GM12878 (cell line): ENCODE results near the gene CMTM5. TPM values are rescaled to one million over a fixed set of nuclear protein-coding genes. Genes with fewer than 3 reads are reported as not detected.

ENCODE experiments used
- BCL11A ChIP-seq: IDR thresholded peaks from 2 replicates; pipeline ENCODE4 v1.6.1; 2011; ENCODE audit warnings: low read depth, low read length
- CREB1 ChIP-seq: IDR thresholded peaks from 2 replicates; pipeline ENCODE4 v1.6.1; 2012; ENCODE audit warnings: low read depth, mild to moderate bottlenecking, inconsistent platforms
- HDGF ChIP-seq: fragments of 450-650 bp; IDR thresholded peaks from 2 replicates; pipeline ENCODE4 v1.6.1; 2016; ENCODE audit warnings: antibody characterized with exemption
- KLF5 ChIP-seq: fragments of 450-650 bp; IDR thresholded peaks from 2 replicates; pipeline ENCODE4 v1.6.1; 2014; ENCODE audit warnings: mild to moderate bottlenecking; ENCODE audit not compliant: partially characterized antibody
- MEF2A ChIP-seq: IDR thresholded peaks from 2 replicates; pipeline ENCODE4 v1.6.1; 2011; ENCODE audit warnings: low read depth, mild to moderate bottlenecking, low read length, moderate library complexity; ENCODE audit not compliant: insufficient read depth
- SMAD5 ChIP-seq: IDR thresholded peaks from 2 replicates; pipeline ENCODE4 v1.6.1; 2016; ENCODE audit warnings: antibody characterized with exemption, low read depth
- SREBF2 ChIP-seq: IDR thresholded peaks from 2 replicates; pipeline ENCODE4 v1.6.1; 2012; ENCODE audit warnings: mild to moderate bottlenecking, low read length
- ZNF217 ChIP-seq: fragments of 450-650 bp; IDR thresholded peaks from 2 replicates; pipeline ENCODE4 v1.6.1; 2017; ENCODE audit warnings: antibody characterized with exemption, mild to moderate bottlenecking
- polyA plus RNA-seq, 11 experiments: library from polyadenylated mRNA; depleted of rRNA in 4 of 11; unstranded in 6 of 11; stranded (reverse) in 5 of 11; fragments of >200 nt; fragmentation: Nextera tagmentation in 4 of 11; fragmentation: Illumina TruSeq in 1 of 11; extraction: Ambion mirVana in 4 of 11; extraction: Trizol in 1 of 11; gene quantifications; 1 replicate in 1 of 11; 2 replicates in 10 of 11; pipeline versions ENCODE4 v1.2.1 to v1.2.3, GENCODE V29; 2011 to 2016; ENCODE audit warnings: inconsistent platforms in 2 of 11, missing spikeins in 2 of 11, low read depth in 1 of 11
- total RNA-seq, 4 experiments: library from RNA; depleted of rRNA in 3 of 4; stranded (reverse); fragments of >200 nt in 3 of 4; fragmentation: Illumina TruSeq in 1 of 4; extraction: Trizol in 1 of 4; gene quantifications; 2 replicates each; pipeline versions ENCODE4 v1.2.1 to v1.2.3, GENCODE V29; 2013 to 2021
- TF ChIP-seq, protein P1 (sequence below): fragments of 450-650 bp; conservative IDR thresholded peaks from 2 replicates; pipeline ENCODE4 v1.6.1; 2017; ENCODE audit warnings: mild to moderate bottlenecking, moderate library complexity
- TF ChIP-seq, protein P2 (sequence below): fragments of 450-650 bp; formaldehyde crosslinking; IDR thresholded peaks from 2 replicates; pipeline ENCODE4 v1.4.0; 2020; ENCODE audit warnings: mild to moderate bottlenecking, moderate library complexity
- TF ChIP-seq, protein P3 (sequence below): fragments of 450-650 bp; IDR thresholded peaks from 2 replicates; pipeline ENCODE4 v1.6.1; 2017; ENCODE audit warnings: borderline replicate concordance

Gene CMTM5
- total and polyA plus RNA-seq, 10 of the 15 experiments (the other 5 are each of a cell fraction or from before 2014, with no cell fraction given) = not detected

DNA sequence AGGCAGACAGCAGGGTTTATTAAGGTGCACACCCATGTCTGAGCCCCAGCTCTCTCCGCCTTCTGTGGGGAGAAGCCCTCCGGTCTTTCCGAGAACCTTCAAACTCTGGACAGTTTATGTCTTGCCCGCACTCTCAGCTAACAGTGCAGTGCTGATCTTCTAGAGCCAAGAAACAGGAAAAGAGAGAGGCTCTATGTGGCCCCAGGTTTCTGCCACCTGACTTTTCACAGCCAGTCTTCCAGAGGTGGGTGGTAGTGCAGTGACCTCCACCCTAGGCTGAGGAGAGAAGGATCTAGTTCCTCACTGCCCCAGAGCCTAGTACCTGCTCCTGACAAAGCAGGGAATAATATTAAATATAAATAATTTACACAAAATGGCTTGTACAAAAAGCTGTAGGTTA lies 20.2 kb upstream of the CMTM5 start (continued):
- TF ChIP-seq, protein P1, sequence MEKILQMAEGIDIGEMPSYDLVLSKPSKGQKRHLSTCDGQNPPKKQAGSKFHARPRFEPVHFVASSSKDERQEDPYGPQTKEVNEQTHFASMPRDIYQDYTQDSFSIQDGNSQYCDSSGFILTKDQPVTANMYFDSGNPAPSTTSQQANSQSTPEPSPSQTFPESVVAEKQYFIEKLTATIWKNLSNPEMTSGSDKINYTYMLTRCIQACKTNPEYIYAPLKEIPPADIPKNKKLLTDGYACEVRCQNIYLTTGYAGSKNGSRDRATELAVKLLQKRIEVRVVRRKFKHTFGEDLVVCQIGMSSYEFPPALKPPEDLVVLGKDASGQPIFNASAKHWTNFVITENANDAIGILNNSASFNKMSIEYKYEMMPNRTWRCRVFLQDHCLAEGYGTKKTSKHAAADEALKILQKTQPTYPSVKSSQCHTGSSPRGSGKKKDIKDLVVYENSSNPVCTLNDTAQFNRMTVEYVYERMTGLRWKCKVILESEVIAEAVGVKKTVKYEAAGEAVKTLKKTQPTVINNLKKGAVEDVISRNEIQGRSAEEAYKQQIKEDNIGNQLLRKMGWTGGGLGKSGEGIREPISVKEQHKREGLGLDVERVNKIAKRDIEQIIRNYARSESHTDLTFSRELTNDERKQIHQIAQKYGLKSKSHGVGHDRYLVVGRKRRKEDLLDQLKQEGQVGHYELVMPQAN = no peak
- TF ChIP-seq MEF2A = no peak
- TF ChIP-seq KLF5 = no peak
- TF ChIP-seq, protein P2, sequence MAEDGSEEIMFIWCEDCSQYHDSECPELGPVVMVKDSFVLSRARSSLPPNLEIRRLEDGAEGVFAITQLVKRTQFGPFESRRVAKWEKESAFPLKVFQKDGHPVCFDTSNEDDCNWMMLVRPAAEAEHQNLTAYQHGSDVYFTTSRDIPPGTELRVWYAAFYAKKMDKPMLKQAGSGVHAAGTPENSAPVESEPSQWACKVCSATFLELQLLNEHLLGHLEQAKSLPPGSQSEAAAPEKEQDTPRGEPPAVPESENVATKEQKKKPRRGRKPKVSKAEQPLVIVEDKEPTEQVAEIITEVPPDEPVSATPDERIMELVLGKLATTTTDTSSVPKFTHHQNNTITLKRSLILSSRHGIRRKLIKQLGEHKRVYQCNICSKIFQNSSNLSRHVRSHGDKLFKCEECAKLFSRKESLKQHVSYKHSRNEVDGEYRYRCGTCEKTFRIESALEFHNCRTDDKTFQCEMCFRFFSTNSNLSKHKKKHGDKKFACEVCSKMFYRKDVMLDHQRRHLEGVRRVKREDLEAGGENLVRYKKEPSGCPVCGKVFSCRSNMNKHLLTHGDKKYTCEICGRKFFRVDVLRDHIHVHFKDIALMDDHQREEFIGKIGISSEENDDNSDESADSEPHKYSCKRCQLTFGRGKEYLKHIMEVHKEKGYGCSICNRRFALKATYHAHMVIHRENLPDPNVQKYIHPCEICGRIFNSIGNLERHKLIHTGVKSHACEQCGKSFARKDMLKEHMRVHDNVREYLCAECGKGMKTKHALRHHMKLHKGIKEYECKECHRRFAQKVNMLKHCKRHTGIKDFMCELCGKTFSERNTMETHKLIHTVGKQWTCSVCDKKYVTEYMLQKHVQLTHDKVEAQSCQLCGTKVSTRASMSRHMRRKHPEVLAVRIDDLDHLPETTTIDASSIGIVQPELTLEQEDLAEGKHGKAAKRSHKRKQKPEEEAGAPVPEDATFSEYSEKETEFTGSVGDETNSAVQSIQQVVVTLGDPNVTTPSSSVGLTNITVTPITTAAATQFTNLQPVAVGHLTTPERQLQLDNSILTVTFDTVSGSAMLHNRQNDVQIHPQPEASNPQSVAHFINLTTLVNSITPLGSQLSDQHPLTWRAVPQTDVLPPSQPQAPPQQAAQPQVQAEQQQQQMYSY (CRISPR knock-in tag) = no peak
- no peak for TF ChIP-seq CREB1
- TF ChIP-seq HDGF = no peak
- no peak for TF ChIP-seq SMAD5
- no peak for TF ChIP-seq SREBF2
- TF ChIP-seq BCL11A = no peak
- TF ChIP-seq, protein P3, sequence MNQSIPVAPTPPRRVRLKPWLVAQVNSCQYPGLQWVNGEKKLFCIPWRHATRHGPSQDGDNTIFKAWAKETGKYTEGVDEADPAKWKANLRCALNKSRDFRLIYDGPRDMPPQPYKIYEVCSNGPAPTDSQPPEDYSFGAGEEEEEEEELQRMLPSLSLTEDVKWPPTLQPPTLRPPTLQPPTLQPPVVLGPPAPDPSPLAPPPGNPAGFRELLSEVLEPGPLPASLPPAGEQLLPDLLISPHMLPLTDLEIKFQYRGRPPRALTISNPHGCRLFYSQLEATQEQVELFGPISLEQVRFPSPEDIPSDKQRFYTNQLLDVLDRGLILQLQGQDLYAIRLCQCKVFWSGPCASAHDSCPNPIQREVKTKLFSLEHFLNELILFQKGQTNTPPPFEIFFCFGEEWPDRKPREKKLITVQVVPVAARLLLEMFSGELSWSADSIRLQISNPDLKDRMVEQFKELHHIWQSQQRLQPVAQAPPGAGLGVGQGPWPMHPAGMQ = no peak
- TF ChIP-seq ZNF217 = no peak
